Hepatocyte (in vitro differentiated cells): ENCODE data around the gene BMPR1A.

ENCODE experiments used
- CTCF ChIP-seq: fragments of 200-600 bp; sonication (generic); IDR thresholded peaks from 2 replicates; pipeline ENCODE4 v1.5.1; 2016; ENCODE audit warnings: antibody characterized with exemption, mild to moderate bottlenecking; ENCODE audit not compliant: poor library complexity
- EZH2 ChIP-seq: fragments of 200-600 bp; sonication (generic); IDR thresholded peaks from 2 replicates; pipeline ENCODE4 v1.6.1; 2016; ENCODE audit warnings: antibody characterized with exemption, mild to moderate bottlenecking, borderline replicate concordance
- EZH2phosphoT487 ChIP-seq: fragments of 200-600 bp; sonication (generic); IDR thresholded peaks from one replicate; pipeline ENCODE4 v1.6.1; 2018; ENCODE audit warnings: antibody characterized with exemption, mild to moderate bottlenecking, low read depth, moderate library complexity; ENCODE audit not compliant: unreplicated experiment, severe bottlenecking

- no peak for TF ChIP-seq CTCF
- no peak for TF ChIP-seq EZH2phosphoT487
- TF ChIP-seq EZH2 = no peak
These were observed 94.1 kb downstream of the BMPR1A start for GRCh38 chr10:86850481-86850880.
